IMR-90 (cell line): ENCODE measurements around the gene ARHGAP28. TPM values are rescaled to one million over a fixed set of nuclear protein-coding genes. Genes with fewer than 3 reads are reported as not detected.

ENCODE experiments used
- ATAC-seq: fragments of 200-7000 bp; cut with Tn5 transposase; 2 replicates; pipeline ENCODE4 v1.9.1; 2020; ENCODE audit warnings: low read depth, mild to moderate bottlenecking, moderate library complexity
- BruUV-seq: library from RNA; stranded (reverse); fragments of 400-500 nt; replicated peaks from 2 replicates; lab custom pipeline; 2021; lab: Mats Ljungman, UMichigan
- CTCF ChIA-PET: fragments of 300-600 bp; formaldehyde crosslinking; extraction: SDS; loops from one replicate; lab custom pipeline; 2021; ENCODE audit warnings: antibody characterized with exemption; lab: Yijun Ruan, JAX
- POLR2A ChIA-PET: fragments of 300-600 bp; sonication (Branson Sonifier 250); formaldehyde crosslinking; loops from one replicate; lab custom pipeline; 2022; ENCODE audit warnings: antibody characterized with exemption; ENCODE audit not compliant: unreplicated experiment; lab: Charles Lee
- DNase-seq: peaks from one replicate; pipeline ENCODE4 v3.0.0; 2013
- H2AFZ ChIP-seq: replicated peaks from 2 replicates; pipeline ENCODE3; 2013; ENCODE audit warnings: low read length, mild to moderate bottlenecking; ENCODE audit not compliant: poor library complexity
- H2AK5ac ChIP-seq: 2 replicates; pipeline ENCODE4 v1.6.1; 2013; ENCODE audit warnings: low read depth, low read length, inconsistent platforms
- H2AK9ac ChIP-seq: replicated peaks from 2 replicates; pipeline ENCODE3; 2013; ENCODE audit warnings: mild to moderate bottlenecking, low read depth, low read length, moderate library complexity; ENCODE audit not compliant: poor library complexity
- H2BK120ac ChIP-seq: 2 replicates; pipeline ENCODE4 v1.6.1; 2013; ENCODE audit warnings: low read depth, low read length, inconsistent platforms
- H2BK15ac ChIP-seq: 3 replicates; pipeline ENCODE4 v1.6.1; 2013; ENCODE audit warnings: low read depth, low read length, inconsistent platforms
- H2BK20ac ChIP-seq: 2 replicates; pipeline ENCODE4 v1.6.1; 2013; ENCODE audit warnings: low read depth, mild to moderate bottlenecking, inconsistent platforms, low read length, moderate library complexity
- H2BK5ac ChIP-seq: 2 replicates; pipeline ENCODE4 v1.6.1; 2013; ENCODE audit warnings: mild to moderate bottlenecking, low read depth, low read length, inconsistent platforms; ENCODE audit not compliant: poor library complexity, severe bottlenecking
- H3K14ac ChIP-seq: replicated peaks from 2 replicates; pipeline ENCODE4 v1.6.1; 2013; ENCODE audit warnings: low read depth, low read length, inconsistent platforms
- H3K18ac ChIP-seq: 2 replicates; pipeline ENCODE4 v1.6.1; 2013; ENCODE audit warnings: low read depth, low read length, control low read depth
- H3K23ac ChIP-seq: 2 replicates; pipeline ENCODE4 v1.6.1; 2013; ENCODE audit warnings: low read depth, low read length, inconsistent platforms
- H3K27ac ChIP-seq: 2 replicates; pipeline ENCODE4 v1.5.1; 2013; ENCODE audit warnings: mild to moderate bottlenecking, control low read depth, low read length; ENCODE audit not compliant: insufficient read depth
- H3K27me3 ChIP-seq: 2 replicates; pipeline ENCODE4 v1.6.1; 2013; ENCODE audit warnings: low read length; ENCODE audit not compliant: control insufficient read depth, insufficient read depth
- H3K36me3 ChIP-seq: 2 replicates; pipeline ENCODE4 v1.6.1; 2013; ENCODE audit warnings: low read length, mixed read lengths; ENCODE audit not compliant: control insufficient read depth, insufficient read depth
- H3K4ac ChIP-seq: 2 replicates; pipeline ENCODE4 v1.6.1; 2013; ENCODE audit warnings: low read depth, low read length, inconsistent platforms
- H3K4me1 ChIP-seq: 2 replicates; pipeline ENCODE4 v1.6.1; 2013; ENCODE audit warnings: low read length, mixed read lengths; ENCODE audit not compliant: control insufficient read depth, insufficient read depth
- H3K4me2 ChIP-seq: 2 replicates; pipeline ENCODE4 v1.6.1; 2013; ENCODE audit warnings: low read depth, mild to moderate bottlenecking, control low read depth, low read length, moderate library complexity
- H3K4me3 ChIP-seq: 2 replicates; pipeline ENCODE4 v1.5.1; 2013; ENCODE audit warnings: low read depth, mild to moderate bottlenecking, control low read depth, low read length, moderate library complexity; ENCODE audit not compliant: insufficient read depth
- H3K56ac ChIP-seq: 2 replicates; pipeline ENCODE4 v1.6.1; 2013; ENCODE audit warnings: low read length, inconsistent platforms; ENCODE audit not compliant: insufficient read depth; ENCODE audit errors: extremely low read depth
- H3K79me1 ChIP-seq, 2 experiments: 2 replicates each; pipeline ENCODE4 v1.6.1; 2013; ENCODE audit warnings: low read length in 2 of 2, inconsistent platforms in 1 of 2, low read depth in 1 of 2
- H3K9ac ChIP-seq: 2 replicates; pipeline ENCODE4 v1.6.1; 2013; ENCODE audit warnings: low read depth, low read length, control low read depth
- H3K9me1 ChIP-seq: 2 replicates; pipeline ENCODE4 v1.6.1; 2013; ENCODE audit warnings: low read length, inconsistent platforms; ENCODE audit not compliant: insufficient read depth
- H3K9me3 ChIP-seq: 2 replicates; pipeline ENCODE4 v1.6.1; 2013; ENCODE audit warnings: low read length; ENCODE audit not compliant: control insufficient read depth, insufficient read depth
- H4K20me1 ChIP-seq: 2 replicates; pipeline ENCODE4 v1.6.1; 2013; ENCODE audit warnings: low read length, inconsistent platforms; ENCODE audit not compliant: insufficient read depth
- H4K5ac ChIP-seq: 2 replicates; pipeline ENCODE4 v1.6.1; 2013; ENCODE audit warnings: mild to moderate bottlenecking, low read depth, low read length, control low read depth
- H4K8ac ChIP-seq, 2 experiments: 2 replicates each; pipeline ENCODE4 v1.6.1; 2013; ENCODE audit warnings: low read depth in 2 of 2, low read length in 2 of 2, control low read depth in 1 of 2, inconsistent platforms in 1 of 2
- H4K91ac ChIP-seq: 2 replicates; pipeline ENCODE4 v1.6.1; 2013; ENCODE audit warnings: low read depth, low read length, inconsistent platforms; ENCODE audit not compliant: insufficient read depth
- BHLHE40 ChIP-seq: fragments of 150-350 bp; IDR thresholded peaks from 2 replicates; pipeline ENCODE4 v1.6.1; 2016; ENCODE audit warnings: mild to moderate bottlenecking, low read depth, low read length
- CEBPB ChIP-seq: IDR thresholded peaks from 2 replicates; pipeline ENCODE4 v1.6.1; 2012; ENCODE audit warnings: low read depth, low read length, improper control_type of control experiment
- CTCF ChIP-seq: conservative IDR thresholded peaks from 2 replicates; pipeline ENCODE4 v1.5.1; 2012; ENCODE audit warnings: mild to moderate bottlenecking, low read depth, low read length, improper control_type of control experiment
- ELK1 ChIP-seq: fragments of 150-350 bp; IDR thresholded peaks from 2 replicates; pipeline ENCODE4 v1.6.1; 2016; ENCODE audit warnings: low read depth, mild to moderate bottlenecking, low read length, moderate library complexity, borderline replicate concordance
- FOS ChIP-seq: fragments of 150-350 bp; IDR thresholded peaks from 2 replicates; pipeline ENCODE4 v1.6.1; 2016; ENCODE audit warnings: low read depth, low read length
- MAZ ChIP-seq: IDR thresholded peaks from 2 replicates; pipeline ENCODE4 v1.6.1; 2012; ENCODE audit warnings: low read depth, mild to moderate bottlenecking, low read length, improper control_type of control experiment, moderate library complexity, borderline replicate concordance
- POLR2A ChIP-seq: IDR thresholded peaks from 2 replicates; pipeline ENCODE4 v1.6.1; 2012; ENCODE audit warnings: mild to moderate bottlenecking, low read depth, low read length
- RAD21 ChIP-seq: IDR thresholded peaks from 2 replicates; pipeline ENCODE4 v1.6.1; 2012; ENCODE audit warnings: low read length, improper control_type of control experiment
- RCOR1 ChIP-seq: IDR thresholded peaks from 2 replicates; pipeline ENCODE4 v1.6.1; 2012; ENCODE audit warnings: mild to moderate bottlenecking, low read length, improper control_type of control experiment; ENCODE audit not compliant: insufficient replicate concordance
- RFX5 ChIP-seq: IDR thresholded peaks from 2 replicates; pipeline ENCODE4 v1.8.0; 2012; ENCODE audit warnings: low read depth, mild to moderate bottlenecking, low read length, moderate library complexity
- USF2 ChIP-seq: fragments of 150-350 bp; IDR thresholded peaks from 2 replicates; pipeline ENCODE4 v1.6.1; 2017; ENCODE audit warnings: mild to moderate bottlenecking, antibody characterized with exemption, low read length, low read depth
- WGBS, 2 experiments: methylation state at CpG; one replicate each; pipeline versions ENCODE4 v1.1.5 to v1.1.7; 2013; ENCODE audit warnings: missing lambda C conversion rate in 2 of 2; ENCODE audit not compliant: insufficient read length in 1 of 2; ENCODE audit errors: extremely low coverage in 2 of 2; 5-methylcytosine and 5-hydroxymethylcytosine counted together
- dilution Hi-C: fragments of 300-500 bp; cut with HindIII; formaldehyde crosslinking; loops from one replicate; pipeline ENCODE4 v1.14.3; 2018; ENCODE audit warnings: low sequenced_read_pairs; ENCODE audit not compliant: unreplicated experiment
- in situ Hi-C: fragments of 300-500 bp; cut with MboI; formaldehyde crosslinking; loops from 3 replicates; pipeline ENCODE4 v1.14.3; 2019; ENCODE audit warnings: low sequenced_read_pairs, inconsistent platforms, mixed read lengths
- intact Hi-C: fragments of 100-400 bp; cut with micrococcal nuclease; formaldehyde crosslinking; loops from 2 replicates; pipeline ENCODE4 v1.10.0; 2022
- polyA plus RNA-seq, 3 experiments: library from polyadenylated mRNA; depleted of rRNA; stranded (reverse); fragments of >200 nt; gene quantifications; 2 replicates each; pipeline ENCODE4 v1.2.3, GENCODE V29; 2012; ENCODE audit warnings: low replicate concordance in 1 of 3
- total RNA-seq: library from RNA; depleted of rRNA; stranded (reverse); fragments of >200 nt; gene quantifications from 2 replicates; pipeline ENCODE4 v1.2.3, GENCODE V29; 2012

ARHGAP28 gene
- total and polyA plus RNA-seq, 2 of the 4 experiments (the other 2 are of a cell fraction), result 1.8 to 3.8 TPM

GRCh38 chr18:6743999-6744398, 14.5 kb downstream of the ARHGAP28 start:
- POLR2A ChIA-PET, result interaction anchor here (1.1 kb wide), 1 partner anchor 26 kb away, joined by 3 read pairs; no protein-coding TSS in a partner anchor
- DNase-seq, result no peak
- WGBS, 2 experiments, result 76% methylated on average over 3 of the region's 5 CpGs; no CpG with 5 or more reads in 1 of the 2 experiments

More at GRCh38 chr18:6743999-6744398, 14.5 kb downstream of the ARHGAP28 start:
- H3K14ac ChIP-seq, result no peak overlapping the region
- no peaks in the 10 kb centered on the region for H3K9me3 ChIP-seq
- H3K79me1 ChIP-seq, result peaks cover 0 to 13% of the 10 kb centered on the region in 2 experiments; a peak in 1 of 4 replicates
- no peak overlapping the region for H2AFZ ChIP-seq
- H3K9ac ChIP-seq, result no peak overlapping the region
- intact Hi-C loops, result no loop called here
- peak overlapping the region; percentile 57; the same call in 1 of the 2 replicates for H2AK5ac ChIP-seq
- H4K91ac ChIP-seq, result no peak overlapping the region
- peak overlapping the region; percentile 4; the same call in 1 of the 2 replicates for H2BK120ac ChIP-seq
- no peak overlapping the region for H2BK20ac ChIP-seq
- no peak overlapping the region for H3K23ac ChIP-seq
- in situ Hi-C loops, result no loop called here
- H2BK15ac ChIP-seq, result no peak overlapping the region
- H3K4me1 ChIP-seq, result peaks cover 26% of the 10 kb centered on the region
- no peak for ATAC-seq
- no peak overlapping the region for H4K8ac ChIP-seq
- no peaks in the 10 kb centered on the region for H4K20me1 ChIP-seq
- H3K4me2 ChIP-seq, result no peak overlapping the region
- no peak overlapping the region for H2BK5ac ChIP-seq
- H2AK9ac ChIP-seq, result no peak overlapping the region
- H3K27ac ChIP-seq, result no peak overlapping the region
- BruUV-seq, result no TSS peak
- dilution Hi-C loops, result no loop called here
- no peak overlapping the region for H4K5ac ChIP-seq
- CTCF ChIA-PET, result interaction anchor here (0.9 to 1.6 kb wide), 2 partner anchors 51 to 187 kb away, joined by 3 to 4 read pairs; no protein-coding TSS in a partner anchor
- H3K4me3 ChIP-seq, result no peak overlapping the region
- H3K36me3 ChIP-seq, result peaks cover 3% of the 10 kb centered on the region; the same call in 1 of the 2 replicates
- H3K18ac ChIP-seq, result no peak overlapping the region; the same call in 1 of the 2 replicates
- H3K4ac ChIP-seq, result no peak overlapping the region
- no peaks in the 10 kb centered on the region for H3K27me3 ChIP-seq
- TF ChIP-seq RCOR1, result no peak
- no peak for TF ChIP-seq RAD21
- TF ChIP-seq RFX5, result no peak
- TF ChIP-seq CEBPB, result no peak
- no peak for TF ChIP-seq CTCF
- TF ChIP-seq BHLHE40, result no peak
- no peak for TF ChIP-seq FOS
- no peak for TF ChIP-seq ELK1
- no peak for TF ChIP-seq USF2
- no peak for TF ChIP-seq POLR2A
- TF ChIP-seq MAZ, result no peak
- peaks cover 6% of the 10 kb centered on the region for H3K9me1 ChIP-seq
- no peak overlapping the region for H3K56ac ChIP-seq
